Measurements from ENCODE around the gene ADAMTS2. TPM values are rescaled to one million over a fixed set of nuclear protein-coding genes. Genes with fewer than 3 reads are reported as not detected.

Gene ADAMTS2
- total and polyA plus RNA-seq, 2 of the 8 experiments (the other 6 are each of a cell fraction or from before 2014, with no cell fraction given): 6.6 to 7.3 TPM

- H3K27ac ChIP-seq (ENCODE audit: low read depth, low read length): no peak overlapping the region
- no peak overlapping the region for H4K8ac ChIP-seq (ENCODE audit: extremely low read depth, insufficient read depth, low read length)
- H3K23ac ChIP-seq (ENCODE audit: insufficient read length): no peak overlapping the region
- H3K23me2 ChIP-seq (ENCODE audit: low read depth, low read length): peaks cover 4% of the 10 kb centered on the region; the same call in 1 of the 2 replicates
- H3K14ac ChIP-seq (ENCODE audit: insufficient read length): no peak overlapping the region
- peak overlapping the region; percentile 30; the same call in 1 of the 2 replicates for H2BK5ac ChIP-seq (ENCODE audit: low read depth, low read length)
- H3K79me1 ChIP-seq (ENCODE audit: low read depth, low read length): no peaks in the 10 kb centered on the region; the same call in 1 of the 2 replicates
- peaks cover 0 to 3% (median 0%) of the 10 kb centered on the region in 4 experiments; a peak in 1 of 8 replicates for H3K36me3 ChIP-seq (ENCODE audit: control insufficient read depth in 2 of 4, insufficient read depth in 4 of 4, low read length in 3 of 4)
- no peak overlapping the region for H2AFZ ChIP-seq (ENCODE audit: low read length)
- H2BK15ac ChIP-seq (ENCODE audit: low read length): no peak overlapping the region
- no peak overlapping the region for H2BK20ac ChIP-seq (ENCODE audit: low read length)
- H3K9me3 ChIP-seq (ENCODE audit: insufficient read depth in 2 of 2, low read depth in 1 of 2, low read length in 1 of 2): peaks cover 16 to 22% of the 10 kb centered on the region in 2 experiments
- H3K56ac ChIP-seq (replicated peaks; ENCODE audit: insufficient read length, low read depth, low read length): no peak overlapping the region
- POLR2A ChIA-PET (ENCODE audit: partially characterized antibody): no interaction called here
- no peaks in the 10 kb centered on the region for H3K79me2 ChIP-seq (ENCODE audit: control insufficient read depth in 1 of 2, insufficient read depth in 2 of 2, low read length in 2 of 2)
- CTCF ChIA-PET (ENCODE audit: partially characterized antibody): no interaction called here
- peaks cover 0 to 15% (median 12%) of the 10 kb centered on the region in 4 experiments; a peak in 6 of 7 replicates for H3K4me1 ChIP-seq (replicated peaks in 1 of 4; ENCODE audit: control insufficient read depth in 3 of 4, insufficient read depth in 4 of 4, low read length in 3 of 4)
- H2BK120ac ChIP-seq (replicated peaks; ENCODE audit: low read depth, low read length): no peak overlapping the region
- no peak overlapping the region for H3K18ac ChIP-seq (ENCODE audit: extremely low read depth, low read length)
- H3K4me2 ChIP-seq (ENCODE audit: insufficient read depth in 1 of 2, low read depth in 2 of 2, low read length in 2 of 2): no peak overlapping the region
- peaks cover 0 to 8% of the 10 kb centered on the region in 2 experiments for H4K20me1 ChIP-seq (replicated peaks in 1 of 2; ENCODE audit: control insufficient read depth in 1 of 2, insufficient read depth in 2 of 2, low read length in 2 of 2)
- no peak overlapping the region for H4K5ac ChIP-seq (ENCODE audit: insufficient read length, low read depth, low read length)
- H3K4me3 ChIP-seq (ENCODE audit: extremely low read depth in 1 of 4, insufficient read depth in 2 of 4, low read depth in 3 of 4, low read length in 4 of 4): no peak overlapping the region
- no peaks in the 10 kb centered on the region for H3K27me3 ChIP-seq (replicated peaks in 1 of 4; ENCODE audit: control insufficient read depth in 3 of 4, extremely low read depth in 1 of 4, insufficient read depth in 3 of 4, low read length in 3 of 4)
- no peak overlapping the region for H4K91ac ChIP-seq (replicated peaks; ENCODE audit: insufficient read length, low read length)
- DNase-seq (ENCODE audit: low read depth in 1 of 2, low spot score in 2 of 2) (no peak), FAIRE-seq (no peak)
- no peak overlapping the region for H3K9ac ChIP-seq (replicated peaks in 1 of 4; ENCODE audit: extremely low read depth in 1 of 4, low read depth in 3 of 4, low read length in 3 of 4)
- no peak overlapping the region for H3K4ac ChIP-seq (replicated peaks; ENCODE audit: insufficient read length, low read depth, low read length)
- H2BK12ac ChIP-seq (ENCODE audit: low read depth, low read length): no peak overlapping the region; the same call in 1 of the 2 replicates
- TF ChIP-seq TEAD4 (IDR thresholded peaks at IDR 0.05; ENCODE audit: low read depth, low read length) (no peak), KDM1A (IDR thresholded peaks at IDR 0.05; ENCODE audit: borderline replicate concordance, low read length) (no peak), SRF (IDR thresholded peaks at IDR 0.05; ENCODE audit: low read depth, low read length) (no peak), EGR1 (IDR thresholded peaks at IDR 0.05; ENCODE audit: borderline replicate concordance, low read depth, low read length) (no peak), JUN (IDR thresholded peaks at IDR 0.05; ENCODE audit: low read depth, low read length) (no peak), CHD2 (IDR thresholded peaks at IDR 0.05; ENCODE audit: low read length) (no peak), SIRT6 (IDR thresholded peaks at IDR 0.05; ENCODE audit: low read length) (no peak), TCF12 (IDR thresholded peaks at IDR 0.05; ENCODE audit: low read depth, low read length) (no peak)
- peak overlapping the region; percentile 47; the same call in 1 of the 2 replicates for H2AK5ac ChIP-seq (ENCODE audit: low read depth, low read length)
- WGBS, 2 experiments (ENCODE audit: extremely low coverage in 1 of 2, insufficient coverage in 1 of 2, insufficient read length in 1 of 2, insufficient replicate concordance in 2 of 2, low coverage in 1 of 2, low lambda C conversion rate in 2 of 2, missing lambda C conversion rate in 1 of 2): 84% methylated on average over 14 of the region's 14 CpGs; no CpG with 5 or more reads in 1 of the 2 experiments
These were observed 121.7 kb downstream of the ADAMTS2 start for GRCh38 chr5:179223528-179223927.
